Suprapubic skin (tissue), 4 donors: ENCODE measurements around the gene DAGLA.

Experiments
- CTCF ChIP-seq, 2 donors: fragments of 200-600 bp in 1 of 2; fragments of 450-650 bp in 1 of 2; sonication (generic) in 1 of 2; IDR thresholded peaks; one replicate each; pipeline ENCODE4 v1.5.1; 2016 to 2019; ENCODE audit warnings: antibody characterized with exemption in 2 of 2, mild to moderate bottlenecking in 1 of 2, moderate library complexity in 1 of 2
- EP300 ChIP-seq: sonication (generic); formaldehyde crosslinking; IDR thresholded peaks from one replicate; pipeline ENCODE4 v1.6.1; 2017; ENCODE audit warnings: antibody characterized with exemption
- POLR2A ChIP-seq, 2 donors: fragments of 450-650 bp; IDR thresholded peaks; one replicate each; pipeline ENCODE4 v1.6.1; 2017; ENCODE audit warnings: antibody characterized with exemption in 2 of 2, mild to moderate bottlenecking in 2 of 2, moderate library complexity in 2 of 2
- POLR2AphosphoS5 ChIP-seq, 3 donors: sonication (generic); formaldehyde crosslinking; IDR thresholded peaks; one replicate each; pipeline ENCODE4 v1.6.1; 2017; ENCODE audit warnings: antibody characterized with exemption in 3 of 3

GRCh38 chr11:61713464-61713863 lies 33.3 kb downstream of the DAGLA start:
- TF ChIP-seq CTCF (IDR thresholded peaks at IDR 0.05) (no peak), POLR2AphosphoS5 (IDR thresholded peaks at IDR 0.05) (no peak), POLR2A (IDR thresholded peaks at IDR 0.05) (no peak), EP300 (no peak)
